ENCODE results near the gene ATP6V0C. TPM values are rescaled to one million over a fixed set of nuclear protein-coding genes. Genes with fewer than 3 reads are reported as not detected.

The ATP6V0C gene
- polyA plus RNA-seq, 1 donor (not counting 4 experiments of a cell fraction or from before 2014, with no cell fraction given): 11.4 TPM

- Histone ChIP-seq H3K4me3 (ENCODE audit: control insufficient read depth in 2 of 3, extremely low read depth in 1 of 3, insufficient read depth in 2 of 3, low read depth in 1 of 3, low read length in 3 of 3) (no peak overlapping the region), H3K9ac (ENCODE audit: control insufficient read depth, extremely low read depth, insufficient read depth, low read length) (no peak overlapping the region), H3K4me1 (ENCODE audit: control insufficient read depth, extremely low read depth, insufficient read depth, low read length) (peaks cover 19% of the 10 kb centered on the region), H3K27ac (ENCODE audit: control insufficient read depth, insufficient read depth, low read length) (no peak overlapping the region), H3K4me2 (ENCODE audit: control insufficient read depth, extremely low read depth, insufficient read depth, low read depth, low read length) (no peak overlapping the region), H3K36me3 (ENCODE audit: control insufficient read depth in 2 of 2, extremely low read depth in 1 of 2, insufficient read depth in 2 of 2, low read length in 2 of 2) (peaks cover 0 to 11% of the 10 kb centered on the region in 2 experiments), H3K9me1 (ENCODE audit: control insufficient read depth, extremely low read depth, insufficient read depth, low read length) (no peaks in the 10 kb centered on the region), H3K79me2 (ENCODE audit: control insufficient read depth, insufficient read depth, low read length) (no peaks in the 10 kb centered on the region), H3K9me3 (ENCODE audit: control insufficient read depth, low read depth, low read length) (no peaks in the 10 kb centered on the region), H3K27me3 (ENCODE audit: control insufficient read depth, extremely low read depth, insufficient read depth, low read length) (no peaks in the 10 kb centered on the region), H4K20me1 (ENCODE audit: control insufficient read depth, extremely low read depth, insufficient read depth, low read length) (peaks cover 3% of the 10 kb centered on the region), H2AFZ (ENCODE audit: control insufficient read depth, low read length) (no peak overlapping the region)
- dilution Hi-C loops (cut with MboI; ENCODE audit: extremely low pct_ligation_motif_present, low sequenced_read_pairs): no loop called here
- FAIRE-seq (no peak), DNase-seq (ENCODE audit: low read depth, low spot score) (no peak)
- TF ChIP-seq EZH2 (IDR thresholded peaks at IDR 0.05; ENCODE audit: low read length): no peak
- TF ChIP-seq CTCF (optimal IDR thresholded peaks at IDR 0.05 in 1 of 3, IDR thresholded peaks at IDR 0.05 in 1 of 3, conservative IDR thresholded peaks at IDR 0.05 in 1 of 3; ENCODE audit: extremely low read depth in 1 of 3, insufficient read depth in 2 of 3, low read length in 3 of 3): no peak
Measured at GRCh38 chr16:2494616-2495015, 19.1 kb upstream of the ATP6V0C start.

GRCh38 chr16:2495041-2495440 is 18.7 kb upstream of the ATP6V0C start:
- Histone ChIP-seq H3K27me3 (ENCODE audit: control insufficient read depth, extremely low read depth, insufficient read depth, low read length) (no peaks in the 10 kb centered on the region), H2AFZ (ENCODE audit: control insufficient read depth, low read length) (no peak overlapping the region), H4K20me1 (ENCODE audit: control insufficient read depth, extremely low read depth, insufficient read depth, low read length) (peaks cover 3% of the 10 kb centered on the region), H3K9ac (ENCODE audit: control insufficient read depth, extremely low read depth, insufficient read depth, low read length) (no peak overlapping the region), H3K4me3 (ENCODE audit: control insufficient read depth in 2 of 3, extremely low read depth in 1 of 3, insufficient read depth in 2 of 3, low read depth in 1 of 3, low read length in 3 of 3) (no peak overlapping the region), H3K27ac (ENCODE audit: control insufficient read depth, insufficient read depth, low read length) (no peak overlapping the region), H3K4me2 (ENCODE audit: control insufficient read depth, extremely low read depth, insufficient read depth, low read depth, low read length) (no peak overlapping the region), H3K9me3 (ENCODE audit: control insufficient read depth, low read depth, low read length) (no peaks in the 10 kb centered on the region), H3K36me3 (ENCODE audit: control insufficient read depth in 2 of 2, extremely low read depth in 1 of 2, insufficient read depth in 2 of 2, low read length in 2 of 2) (peaks cover 0 to 11% of the 10 kb centered on the region in 2 experiments), H3K79me2 (ENCODE audit: control insufficient read depth, insufficient read depth, low read length) (no peaks in the 10 kb centered on the region), H3K4me1 (ENCODE audit: control insufficient read depth, extremely low read depth, insufficient read depth, low read length) (peaks cover 19% of the 10 kb centered on the region), H3K9me1 (ENCODE audit: control insufficient read depth, extremely low read depth, insufficient read depth, low read length) (no peaks in the 10 kb centered on the region)
- dilution Hi-C loops (cut with MboI; ENCODE audit: extremely low pct_ligation_motif_present, low sequenced_read_pairs): no loop called here
- DNase-seq (ENCODE audit: low read depth, low spot score): no peak
- no peak for FAIRE-seq
- TF ChIP-seq CTCF (optimal IDR thresholded peaks at IDR 0.05 in 1 of 3, IDR thresholded peaks at IDR 0.05 in 1 of 3, conservative IDR thresholded peaks at IDR 0.05 in 1 of 3; ENCODE audit: extremely low read depth in 1 of 3, insufficient read depth in 2 of 3, low read length in 3 of 3) (no peak), EZH2 (IDR thresholded peaks at IDR 0.05; ENCODE audit: low read length) (no peak)

Measured in keratinocyte (primary cell).